ENCODE data around the gene TEKT5.
"Not testable (repeated sequence)": the region's sequence is repeated elsewhere in the genome, so short reads cannot be mapped to it uniquely, and the experiment has no call there.

TEKT5 gene

GRCh38 chr16:10657925-10658324 lies 36.8 kb downstream of the TEKT5 start:
- no peak for DNase-seq

- no peak for DNase-seq
These were observed 38.1 kb downstream of the TEKT5 start for GRCh38 chr16:10656618-10657017.

- no peak for DNase-seq
These were observed 39.2 kb downstream of the TEKT5 start for GRCh38 chr16:10655415-10655977.

- DNase-seq: no peak
These were observed 39.9 kb downstream of the TEKT5 start for GRCh38 chr16:10654592-10655414.

GRCh38 chr16:10652730-10653590 lies 41.8 kb downstream of the TEKT5 start:
- no peak for DNase-seq

- DNase-seq: not testable (repeated sequence)
These were observed 45.6 kb downstream of the TEKT5 start for GRCh38 chr16:10649098-10649497.

GRCh38 chr16:10647721-10648296 lies 46.9 kb downstream of the TEKT5 start:
- DNase-seq: no peak

- DNase-seq: no peak
These were observed 47.4 kb downstream of the TEKT5 start for GRCh38 chr16:10647264-10647720.

- no peak for DNase-seq
These were observed 48.0 kb downstream of the TEKT5 start for GRCh38 chr16:10646581-10647263.

GRCh38 chr16:10646228-10646580 lies 48.5 kb downstream of the TEKT5 start:
- DNase-seq: no peak

- no peak for DNase-seq
These were observed 50.6 kb downstream of the TEKT5 start for GRCh38 chr16:10644092-10644491.

- DNase-seq: no peak
These were observed 51.8 kb downstream of the TEKT5 start for GRCh38 chr16:10642964-10643363.

GRCh38 chr16:10641953-10642949 lies 52.5 kb downstream of the TEKT5 start:
- DNase-seq: no peak

GRCh38 chr16:10641555-10641952 lies 53.2 kb downstream of the TEKT5 start:
- no peak for DNase-seq

- DNase-seq: no peak
These were observed 53.8 kb downstream of the TEKT5 start for GRCh38 chr16:10640934-10641333.

GRCh38 chr16:10638101-10638500 lies 56.6 kb downstream of the TEKT5 start:
- DNase-seq: no peak

- no peak for DNase-seq
These were observed 57.2 kb downstream of the TEKT5 start for GRCh38 chr16:10637337-10638037.

- no peak for DNase-seq
These were observed 59.2 kb downstream of the TEKT5 start for GRCh38 chr16:10635365-10636021.

GRCh38 chr16:10633429-10633828 lies 61.3 kb downstream of the TEKT5 start:
- DNase-seq: not testable (repeated sequence)

GRCh38 chr16:10631886-10632285 lies 62.8 kb downstream of the TEKT5 start:
- DNase-seq: no peak
